ENCODE data around the gene TMEM231.
"Not testable (repeated sequence)": the region's sequence is repeated elsewhere in the genome, so short reads cannot be mapped to it uniquely, and the experiment has no call there.

Gene TMEM231

DNA sequence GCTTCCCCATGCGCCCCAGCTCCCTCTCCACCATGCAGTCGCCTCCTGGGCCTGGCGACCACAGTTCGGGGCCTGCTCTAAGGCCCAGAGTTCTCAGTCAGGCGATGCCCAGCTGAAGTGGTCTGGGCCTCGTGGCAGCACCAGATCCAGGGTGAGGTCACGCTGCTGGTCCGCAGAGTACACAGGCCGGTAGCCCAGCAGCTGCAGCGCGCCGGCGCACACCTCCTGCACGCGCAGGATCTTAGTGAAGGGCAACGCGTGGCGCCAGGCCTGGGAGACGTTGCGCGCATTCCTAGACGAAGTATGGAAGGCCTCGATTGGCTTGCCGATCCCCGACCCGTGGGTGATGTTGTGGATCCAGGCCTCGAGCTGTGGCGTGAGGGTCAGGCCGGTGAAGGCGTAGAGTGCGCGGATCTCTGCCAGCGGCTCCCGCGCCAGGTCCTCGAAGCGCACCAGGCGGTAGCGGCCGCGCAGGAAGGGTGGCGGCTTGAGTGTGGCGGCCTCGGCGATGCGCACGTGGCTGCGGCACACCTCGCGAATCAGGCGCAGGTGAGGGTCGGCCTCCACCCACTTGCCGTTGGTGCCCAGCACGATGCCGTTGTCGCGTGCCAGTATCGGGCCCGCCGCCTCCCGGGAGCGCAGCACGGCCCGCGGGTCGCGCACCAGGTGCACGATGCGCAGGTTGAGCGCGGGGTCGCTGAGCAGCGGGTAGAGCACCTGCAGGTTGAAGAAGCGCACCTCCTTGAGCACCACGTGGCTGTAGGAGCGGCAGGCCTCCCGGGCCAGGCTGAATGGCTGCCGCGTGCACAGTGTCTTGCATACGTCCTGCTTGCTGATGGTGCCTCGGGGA lies 26.8 kb downstream of the TMEM231 start:
- DNase-seq = no peak

DNA sequence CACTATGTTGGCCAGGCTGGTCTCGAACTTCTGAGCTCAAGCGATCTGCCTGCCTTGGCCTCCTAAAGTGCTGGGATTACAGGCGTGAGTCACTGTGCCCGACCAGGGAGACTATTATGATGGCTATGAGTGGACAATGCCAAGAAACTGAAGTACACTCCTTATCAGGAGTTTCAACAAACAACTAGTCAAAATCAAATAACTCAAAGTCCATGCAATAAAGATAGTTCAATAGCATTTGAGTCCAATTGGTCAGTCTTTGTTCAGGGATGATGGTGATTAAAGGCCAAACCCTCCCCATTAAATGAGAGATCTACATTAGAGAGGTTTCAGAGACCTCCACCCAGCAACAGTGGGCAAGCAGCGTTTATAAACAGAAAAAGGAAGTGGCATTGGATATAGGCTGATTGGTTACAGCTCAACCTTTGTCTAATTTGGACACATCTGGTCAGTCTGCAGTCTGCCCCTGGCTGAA lies 28.2 kb downstream of the TMEM231 start:
- DNase-seq = no peak

DNA sequence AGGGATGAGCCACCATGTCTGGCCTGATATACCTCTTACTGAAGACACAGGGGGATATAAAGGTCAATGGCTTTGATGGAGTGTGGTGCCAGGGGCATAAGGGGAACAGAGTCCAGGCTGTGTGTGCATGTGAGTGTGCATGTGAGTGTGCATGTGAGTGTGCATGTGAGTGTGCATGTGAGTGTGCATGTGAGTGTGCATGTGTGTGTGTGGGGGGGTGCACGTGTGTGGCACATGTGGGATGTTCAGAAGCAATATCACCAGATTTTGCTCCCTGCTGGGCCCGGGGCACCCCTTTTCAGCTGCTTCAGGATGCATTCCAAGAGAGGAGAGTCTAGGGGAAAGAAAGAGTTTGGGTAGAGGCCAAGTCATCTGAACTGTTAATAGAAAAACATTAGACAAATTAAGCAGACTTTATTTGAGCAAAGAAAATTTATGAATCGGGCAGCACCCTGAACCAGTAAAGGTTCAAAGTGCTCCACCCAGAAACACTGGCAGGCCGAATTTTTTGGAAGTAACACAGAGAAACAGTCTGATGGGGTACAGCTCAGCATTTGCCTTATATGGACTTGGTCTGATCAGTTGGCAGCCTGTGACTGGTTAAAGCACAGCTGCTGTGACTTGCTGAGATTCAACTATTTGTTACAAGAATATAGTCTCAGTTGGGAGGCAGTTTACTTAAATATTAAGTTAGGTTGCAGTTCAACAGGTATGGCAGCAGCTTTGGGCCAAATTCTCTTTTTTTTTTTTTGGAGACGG lies 29.8 kb downstream of the TMEM231 start:
- DNase-seq = no peak

DNA sequence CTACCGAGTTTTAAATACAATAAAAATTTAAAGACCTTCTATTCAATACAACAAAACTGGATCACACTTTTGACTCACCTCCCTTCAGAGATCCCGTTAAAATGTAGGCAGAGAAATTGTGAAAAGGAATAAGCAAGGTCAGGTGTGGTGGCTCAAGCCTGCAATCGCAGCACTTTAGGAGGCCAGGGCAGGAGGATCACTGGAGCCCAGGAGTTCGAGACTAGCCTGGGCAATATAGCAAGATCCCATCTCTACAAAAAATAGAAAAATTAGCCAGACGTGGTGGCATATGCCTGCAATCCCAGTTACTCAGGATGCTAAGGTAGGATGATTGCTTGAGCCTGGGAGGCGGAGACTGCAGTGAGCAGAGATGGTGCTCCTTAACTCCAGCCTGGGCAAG lies 36.9 kb downstream of the TMEM231 start:
- DNase-seq = no peak

DNA sequence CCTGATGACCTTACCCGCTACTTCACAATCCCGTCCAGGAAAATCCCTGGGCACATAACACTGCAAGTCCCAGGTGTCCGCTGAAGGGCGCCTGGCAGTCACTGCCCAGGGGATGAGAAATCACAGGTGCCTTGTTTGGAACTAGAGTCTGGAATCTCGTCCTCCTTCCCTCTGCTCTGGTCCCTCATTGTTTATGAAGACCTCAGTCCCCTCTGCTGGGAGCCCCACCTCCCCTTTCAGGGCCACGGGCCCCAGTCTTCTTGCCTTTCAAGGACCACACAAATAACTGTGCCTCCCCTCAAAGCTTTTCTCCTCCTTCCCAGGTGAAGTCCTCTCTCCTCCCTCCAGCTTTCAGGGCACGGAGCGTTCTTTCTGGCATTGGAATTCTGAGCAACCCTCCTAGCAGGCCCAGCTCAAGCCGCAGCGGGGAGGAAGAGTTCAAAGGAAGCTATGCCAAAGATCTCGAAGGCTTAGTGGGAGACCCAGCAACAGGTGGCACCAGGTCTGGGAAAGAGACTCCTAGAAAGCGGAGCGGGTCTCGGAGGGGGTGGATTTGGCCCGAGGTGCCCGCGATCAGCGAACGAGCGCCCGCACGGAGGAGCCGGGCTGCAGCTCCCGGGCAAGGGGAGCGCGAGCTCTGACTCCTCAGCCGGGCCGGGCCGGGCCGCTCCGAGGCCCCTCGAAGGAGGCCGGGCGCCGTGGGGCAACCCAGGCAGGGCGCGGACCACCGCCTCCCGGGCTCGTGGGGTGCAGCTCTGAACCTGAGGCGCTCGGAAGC lies 39.7 kb downstream of the TMEM231 start:
- DNase-seq = not testable (repeated sequence)

DNA sequence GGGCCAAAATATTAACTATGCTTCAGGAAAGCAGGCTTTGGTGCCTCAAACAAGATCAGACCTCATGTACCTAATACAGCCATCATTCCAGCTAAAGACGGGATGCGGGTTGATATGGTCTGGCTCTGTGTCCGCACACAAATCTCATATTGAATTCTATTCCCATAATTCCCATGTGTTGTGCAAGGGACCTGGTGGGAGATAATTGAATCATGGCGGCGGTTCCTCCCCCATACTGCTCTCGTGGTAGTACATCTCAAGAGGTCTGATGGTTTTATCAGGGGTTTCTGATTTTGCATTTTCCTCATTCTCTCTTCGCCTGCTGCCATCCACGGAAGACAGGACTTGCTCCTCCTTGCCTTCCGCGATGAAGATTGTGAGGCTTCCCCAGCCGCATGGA lies 41.8 kb downstream of the TMEM231 start:
- no peak for DNase-seq

DNA sequence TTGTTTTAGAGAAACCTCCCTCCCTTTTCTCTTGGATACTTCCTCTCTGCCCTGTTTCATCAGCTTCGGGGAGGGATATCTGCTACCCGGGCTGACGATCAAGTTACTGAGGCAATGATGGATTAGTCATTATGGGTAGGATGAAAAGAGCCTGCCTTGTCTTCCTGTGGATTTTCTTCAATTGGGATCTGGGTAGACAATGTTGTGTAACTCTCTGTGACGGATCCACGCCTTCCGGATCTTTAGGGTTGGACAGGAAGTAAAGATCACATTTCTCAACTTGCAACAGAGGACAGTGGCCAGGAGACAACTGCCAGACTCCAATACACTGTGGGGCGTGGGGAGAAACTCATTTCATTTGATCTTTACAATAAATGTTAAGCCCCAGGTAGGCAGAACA lies 49.5 kb downstream of the TMEM231 start:
- DNase-seq = no peak

DNA sequence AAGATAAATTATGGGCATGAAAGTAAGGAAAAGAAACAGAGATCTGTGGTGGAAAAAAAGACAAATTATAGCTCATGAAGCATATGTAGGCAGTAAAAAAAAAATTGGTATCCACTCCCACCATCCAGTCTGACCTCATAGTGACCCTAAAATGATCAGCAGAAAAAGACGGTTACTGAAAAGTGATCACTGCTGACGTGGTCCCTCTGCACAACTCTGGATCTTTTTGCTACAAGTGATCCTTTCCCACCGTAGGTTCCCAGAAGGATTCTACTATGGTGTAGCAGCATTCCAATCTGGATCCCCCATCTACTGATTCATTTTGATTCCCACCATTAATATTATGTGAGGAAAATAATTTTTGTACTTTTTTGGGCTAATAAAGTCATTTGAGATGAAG lies 49.9 kb downstream of the TMEM231 start:
- DNase-seq = no peak

DNA sequence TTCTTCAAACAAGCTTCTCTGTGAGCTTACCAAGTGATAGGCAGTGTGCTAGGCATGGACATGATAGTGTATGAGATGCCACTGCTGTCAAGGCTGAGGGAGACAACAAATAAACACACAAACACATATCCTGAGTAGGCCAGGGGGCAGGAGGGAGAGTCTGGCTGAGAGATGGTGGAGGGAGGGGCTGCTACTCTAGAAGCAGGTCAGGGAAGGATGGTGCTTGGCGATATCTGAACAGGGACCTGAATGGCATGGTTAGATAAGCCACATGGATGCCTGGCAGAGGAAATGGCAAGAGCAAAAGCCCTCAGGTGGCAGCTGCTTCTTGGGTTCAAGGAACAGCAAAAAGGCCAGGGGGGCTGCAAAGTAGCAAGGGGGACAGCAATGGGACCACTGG lies 52.3 kb downstream of the TMEM231 start:
- DNase-seq = no peak

DNA sequence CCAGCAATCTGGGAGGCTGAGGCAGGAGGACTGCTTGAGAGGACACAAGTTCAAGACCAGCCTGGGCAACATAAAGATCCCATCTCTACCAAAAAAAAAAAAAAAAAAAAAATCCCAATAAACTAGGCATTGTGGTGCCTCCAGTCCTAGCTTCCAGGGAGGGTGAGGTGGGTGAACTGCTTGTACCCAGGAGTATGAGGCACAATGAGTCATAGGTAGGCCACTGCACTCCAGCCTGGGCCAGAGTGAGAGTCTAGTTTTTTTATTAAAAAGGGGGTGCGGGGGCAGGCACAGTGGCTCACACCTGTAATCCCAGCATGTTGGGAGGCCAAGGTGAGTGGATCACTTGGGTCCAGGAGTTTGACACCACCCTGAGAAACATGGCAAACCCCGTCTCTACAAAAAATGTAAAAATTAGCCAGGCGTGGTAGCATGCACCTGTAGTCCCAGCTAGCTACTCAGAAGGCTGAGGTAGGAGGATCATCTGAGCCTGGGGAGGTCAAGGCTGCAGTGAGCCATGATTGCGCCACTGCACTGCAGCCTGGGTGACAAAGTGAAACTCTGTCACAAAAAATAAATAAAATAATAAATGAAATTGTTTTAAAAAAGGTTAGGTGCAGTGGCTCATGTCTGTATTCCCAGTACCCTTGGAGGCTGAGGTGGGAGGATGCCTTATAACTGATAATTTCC lies 53.0 kb downstream of the TMEM231 start:
- DNase-seq = no peak

DNA sequence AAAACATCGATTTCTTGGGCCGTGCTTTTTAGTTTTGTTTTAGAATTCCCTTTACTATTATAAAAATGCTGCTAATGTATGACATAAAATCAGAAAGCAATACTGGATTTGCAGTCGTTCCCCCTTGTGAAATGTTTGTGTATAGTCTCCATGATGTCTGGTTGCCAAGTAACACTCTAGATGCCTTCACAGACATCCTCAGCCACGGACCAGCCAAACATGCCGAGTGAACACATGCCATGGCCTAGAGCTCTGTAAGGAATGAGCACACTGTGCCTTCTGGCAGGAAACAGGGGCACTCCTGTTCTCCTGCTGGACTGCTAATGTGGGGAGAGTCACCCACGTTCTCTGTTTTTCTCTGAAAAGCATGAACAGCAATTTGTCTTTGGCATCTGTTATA lies 54.2 kb downstream of the TMEM231 start:
- DNase-seq = not testable (repeated sequence)

DNA sequence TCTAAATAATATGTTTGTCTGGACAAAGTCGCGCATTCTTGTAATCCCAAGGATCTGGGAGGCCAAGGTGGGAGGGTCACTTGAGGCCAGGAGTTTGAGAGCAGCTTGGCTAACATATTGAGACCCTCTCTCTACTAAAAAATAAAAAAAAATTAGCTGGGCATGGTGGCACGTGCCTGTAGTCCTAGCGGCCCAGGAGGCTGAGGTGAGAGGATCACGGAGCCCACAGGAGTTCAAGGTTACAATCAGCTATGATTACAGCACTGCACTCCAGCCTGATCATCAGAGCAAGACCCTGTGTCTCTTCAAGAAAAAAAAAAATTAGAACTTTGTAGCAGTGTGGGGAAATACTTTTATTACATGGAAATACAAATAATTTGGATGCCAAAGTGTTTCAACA lies 54.7 kb downstream of the TMEM231 start:
- DNase-seq = no peak

DNA sequence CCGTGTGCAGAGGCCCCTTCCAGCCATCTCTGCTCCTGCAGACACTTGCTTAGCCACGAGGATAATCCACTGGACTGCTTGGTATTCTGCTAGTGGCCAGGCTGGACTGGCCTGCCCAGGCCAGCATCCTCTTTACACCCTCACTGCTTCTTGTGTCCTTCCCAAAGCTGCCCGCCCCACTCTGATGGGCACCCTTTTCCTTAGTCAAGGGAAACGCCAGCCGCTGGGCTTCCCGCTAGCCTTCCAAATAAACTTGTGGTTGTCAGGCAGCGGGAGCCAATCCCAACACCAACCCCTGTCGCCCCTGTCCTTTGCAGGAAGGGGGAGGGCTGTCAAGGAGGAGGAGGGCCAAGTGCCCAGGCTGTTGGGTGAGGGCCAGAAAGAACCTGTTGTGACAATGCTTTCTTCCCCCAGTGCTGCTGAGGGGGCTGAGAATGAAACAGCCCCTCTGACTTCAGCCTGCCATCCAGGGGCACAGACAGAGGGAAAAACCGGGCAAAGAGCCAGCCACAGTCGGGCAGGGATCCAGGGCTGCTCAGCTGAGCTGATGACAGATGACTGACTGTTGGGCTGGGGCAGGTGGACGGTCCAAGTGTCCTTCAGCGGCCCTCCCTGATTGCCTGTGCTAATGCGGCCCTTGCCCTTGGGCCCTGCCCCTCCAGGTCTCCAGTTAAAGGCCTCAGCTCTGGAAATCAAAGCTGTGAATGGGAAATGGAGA lies 57.3 kb downstream of the TMEM231 start:
- not testable (repeated sequence) for DNase-seq

DNA sequence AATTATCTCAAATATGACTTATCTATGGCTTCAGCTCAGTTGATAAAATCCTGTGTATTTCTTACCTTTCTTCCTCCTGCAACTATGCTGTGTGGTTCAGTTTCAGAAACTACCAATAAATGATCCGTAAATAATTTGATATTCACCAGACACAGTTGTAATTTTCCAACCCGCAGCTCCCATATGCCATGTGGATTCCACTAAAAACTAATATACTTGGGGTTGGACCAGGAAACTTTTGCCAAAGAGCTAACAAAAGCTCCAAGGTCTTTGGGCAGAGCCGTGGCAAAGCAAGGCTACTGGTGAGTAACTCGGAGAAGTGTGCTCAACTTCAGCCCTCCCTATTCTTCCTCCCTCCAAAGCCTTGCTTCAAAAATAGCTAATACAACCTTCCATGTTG lies 58.5 kb downstream of the TMEM231 start:
- no peak for DNase-seq

DNA sequence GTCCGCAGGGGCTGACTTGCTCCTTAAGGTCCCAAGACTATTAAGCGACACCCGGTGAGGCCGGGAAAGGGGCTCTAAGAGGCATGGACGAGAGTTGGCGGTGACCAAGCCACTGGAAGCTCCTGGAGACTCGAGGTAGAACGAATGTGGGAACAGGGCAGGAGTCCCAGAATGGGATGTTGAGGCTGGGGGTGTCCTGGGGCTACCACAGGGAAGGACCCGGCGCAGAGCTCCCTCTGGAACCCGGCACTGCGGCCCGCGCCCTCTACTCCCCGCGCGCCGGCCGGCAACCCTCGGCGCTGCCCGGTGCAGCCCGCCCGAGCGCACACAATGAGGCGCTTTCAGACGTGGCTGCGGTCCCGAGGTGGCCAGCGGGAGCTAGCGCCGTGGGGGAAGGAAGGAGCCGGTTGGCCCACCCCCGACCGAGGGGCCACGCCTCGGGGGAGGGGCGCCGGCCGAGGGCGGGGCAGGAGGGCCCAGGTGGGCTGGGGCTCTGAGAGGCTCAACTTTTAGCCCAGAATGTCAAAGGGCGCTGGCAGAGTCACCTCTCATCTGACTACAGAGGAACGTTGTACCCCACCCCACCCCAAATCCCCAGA lies 60.9 kb downstream of the TMEM231 start, which contains the start of gene CHST6:
TSS of gene CHST6 (minus strand) at position 366 of the 599 bp plus-strand sequence. CDS start 15,613 bp downstream, outside the sequence.
- DNase-seq = no peak

DNA sequence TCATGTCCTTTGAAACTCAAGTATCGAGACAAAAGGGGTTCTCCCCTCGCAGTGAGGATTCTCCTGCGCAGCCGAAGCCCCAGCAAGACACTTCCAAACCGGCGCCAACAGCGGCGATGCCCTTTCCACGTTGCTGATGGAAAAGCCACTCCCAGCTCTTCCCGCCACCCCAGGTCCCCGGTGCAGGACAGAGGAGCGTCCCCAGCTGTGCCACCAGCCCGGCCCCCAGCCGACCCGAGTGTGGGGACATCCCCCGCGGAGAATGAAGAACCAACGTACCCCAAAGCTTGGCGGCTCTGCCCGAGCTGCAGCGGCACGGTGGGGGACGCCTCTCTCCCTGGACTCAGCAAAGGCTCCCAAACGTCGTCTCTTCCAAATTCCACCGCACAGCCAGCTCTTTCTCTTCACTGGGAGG lies 61.4 kb downstream of the TMEM231 start:
- no peak for DNase-seq

DNA sequence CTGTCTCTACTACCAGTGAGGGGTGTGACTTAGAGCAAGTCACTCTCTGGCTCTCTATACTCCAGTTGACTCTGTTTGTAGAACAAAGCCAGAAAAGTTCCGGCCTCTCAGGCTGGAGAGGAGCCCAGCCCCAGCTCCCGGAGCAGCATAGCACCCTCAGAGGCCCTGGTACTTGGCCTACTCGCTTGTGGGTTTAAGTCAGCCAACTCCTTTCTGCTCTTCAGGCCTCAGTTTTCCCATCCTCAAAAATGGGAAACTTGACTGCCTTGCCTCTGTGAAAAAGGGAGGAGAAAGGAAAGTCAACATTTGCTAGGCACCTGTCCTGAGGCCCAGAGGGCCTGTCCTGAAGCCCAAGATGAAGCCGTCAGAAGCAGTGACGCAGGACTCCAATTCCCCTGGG lies 61.9 kb downstream of the TMEM231 start:
- no peak for DNase-seq

DNA sequence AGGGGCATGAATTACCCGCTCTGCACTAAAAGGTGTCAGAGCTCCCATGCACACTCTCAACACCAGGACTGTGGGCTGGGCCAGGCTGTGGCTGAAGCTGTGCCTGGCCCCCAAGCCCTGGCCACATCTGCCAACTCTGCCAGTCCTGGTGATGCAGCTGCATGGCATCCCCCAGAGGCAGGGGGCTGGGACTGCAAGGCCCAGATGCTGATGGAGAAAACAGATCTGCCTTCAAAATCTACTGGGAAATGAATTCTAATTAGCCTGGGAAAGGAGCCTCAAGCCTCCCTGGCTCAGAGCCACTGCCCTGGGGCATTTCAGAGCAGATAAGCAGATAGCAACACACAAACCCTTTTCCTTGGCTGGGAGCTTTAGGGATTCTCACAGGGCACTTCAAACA lies 64.2 kb downstream of the TMEM231 start:
- no peak for DNase-seq

DNA sequence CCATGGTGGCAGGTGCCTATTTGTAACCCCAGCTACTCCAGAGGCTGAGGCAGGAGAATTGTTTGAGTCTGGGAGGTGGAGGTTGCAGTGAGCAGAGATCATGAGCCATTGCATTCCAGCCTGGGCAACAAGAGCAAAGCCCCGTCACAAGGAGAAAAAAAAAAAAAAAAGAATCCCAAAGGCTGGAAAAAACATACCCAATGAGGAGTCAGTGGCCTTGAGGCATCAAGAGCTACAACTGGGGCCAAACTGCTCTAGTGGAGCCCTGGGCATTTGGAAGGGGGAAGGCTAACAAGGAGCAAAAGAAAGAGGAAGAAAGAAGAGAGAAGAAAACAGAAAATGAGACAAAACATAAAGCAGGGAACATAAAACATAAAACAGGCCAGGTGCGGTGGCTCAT lies 67.7 kb downstream of the TMEM231 start:
- DNase-seq = no peak
